ENCODE results near the gene GTF3A.
A peak's percentile ranks its signal among the peaks of the same experiment; 100 is the strongest.
"Not testable (repeated sequence)": the region's sequence is repeated elsewhere in the genome, so short reads cannot be mapped to it uniquely, and the experiment has no call there.

GTF3A gene

DNA sequence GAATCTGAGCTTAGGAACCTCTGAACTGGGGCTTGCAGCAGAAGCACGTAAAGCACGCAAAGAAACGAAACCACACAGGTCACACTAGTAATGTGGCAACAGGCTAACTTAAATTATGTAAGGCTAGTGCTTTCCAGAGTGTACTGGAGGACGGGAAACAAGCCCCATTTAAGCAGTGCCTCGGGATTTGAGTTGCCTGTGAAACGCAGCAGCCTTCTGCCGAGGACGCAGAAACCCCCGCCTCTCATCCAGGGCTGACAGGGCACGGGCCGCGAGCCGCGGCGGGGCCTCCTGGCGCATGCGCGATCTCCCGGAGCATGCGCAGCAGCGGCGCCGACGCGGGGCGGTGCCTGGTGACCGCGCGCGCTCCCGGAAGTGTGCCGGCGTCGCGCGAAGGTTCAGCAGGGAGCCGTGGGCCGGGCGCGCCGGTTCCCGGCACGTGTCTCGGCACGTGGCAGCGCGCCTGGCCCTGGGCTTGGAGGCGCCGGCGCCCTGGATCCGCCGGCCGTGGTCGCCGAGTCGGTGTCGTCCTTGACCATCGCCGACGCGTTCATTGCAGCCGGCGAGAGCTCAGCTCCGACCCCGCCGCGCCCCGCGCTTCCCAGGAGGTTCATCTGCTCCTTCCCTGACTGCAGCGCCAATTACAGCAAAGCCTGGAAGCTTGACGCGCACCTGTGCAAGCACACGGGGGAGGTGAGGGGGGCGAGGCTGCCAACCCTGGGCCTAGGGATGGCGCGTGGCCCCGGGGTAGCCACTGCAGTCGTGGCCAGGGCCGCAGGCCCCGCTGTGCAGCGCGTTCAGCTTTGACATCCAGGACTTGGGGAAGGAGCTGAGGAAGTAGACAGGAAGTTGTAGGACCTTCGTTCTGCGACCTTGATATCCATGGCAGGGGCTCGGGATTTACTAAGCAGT lies at the start of gene GTF3A:
GTF3A (plus strand) TSS at position 374 of the 912 bp plus-strand sequence.
- peak; percentile 98 for DNase-seq (ENCODE audit: low spot score)

DNA sequence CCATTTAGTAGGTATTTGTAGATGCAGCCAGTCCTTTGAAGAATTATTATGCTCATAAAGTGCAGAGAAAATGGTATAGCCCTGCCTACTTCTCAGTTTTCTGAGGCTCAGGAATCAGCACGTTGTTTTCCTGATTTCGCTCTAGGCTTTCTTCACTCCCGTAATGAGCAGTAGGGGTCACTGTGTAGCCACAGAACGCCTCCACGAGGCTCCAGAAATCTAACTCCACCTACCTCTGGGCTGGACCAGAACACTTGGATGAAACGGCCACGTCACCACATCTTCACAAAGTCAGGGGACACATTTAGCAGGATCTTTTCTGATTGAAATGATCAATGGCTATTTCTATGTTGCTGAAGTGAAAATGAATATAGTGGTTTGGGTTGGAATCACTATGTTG lies 49.8 kb upstream of the GTF3A start:
- DNase-seq (ENCODE audit: low spot score): peak; percentile 90

DNA sequence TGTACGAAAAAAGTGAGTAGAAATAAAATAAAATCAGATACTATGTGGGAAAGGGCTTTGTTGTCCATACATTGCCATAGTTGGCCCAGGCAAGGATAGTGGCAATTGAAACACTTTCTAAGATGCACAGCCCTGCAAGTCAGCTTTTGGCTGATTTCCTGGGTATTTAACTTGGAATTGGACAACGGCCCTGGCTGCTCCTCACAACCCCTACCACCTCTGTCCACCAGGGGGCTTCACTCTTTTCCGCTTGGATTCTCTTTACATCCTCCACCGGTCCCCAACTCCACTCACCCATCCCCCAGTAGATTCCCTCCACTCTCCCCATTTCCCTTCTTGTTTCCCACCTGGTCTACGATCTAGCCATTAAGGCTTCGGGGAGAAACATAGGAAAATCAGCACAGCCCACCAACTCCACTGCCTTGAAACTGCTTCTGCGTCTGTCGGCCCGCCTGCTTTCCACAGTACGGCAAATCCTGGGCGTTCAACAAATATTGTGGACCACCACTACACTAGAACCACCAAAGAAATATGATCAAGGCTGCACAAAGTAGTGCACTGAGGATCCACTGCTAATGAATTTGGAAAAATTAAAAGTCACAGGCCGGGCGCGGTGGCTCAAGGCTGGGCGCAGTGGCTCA lies 48.6 kb upstream of the GTF3A start:
- DNase-seq (ENCODE audit: low spot score): peak; percentile 84

GRCh38 chr13:27379126-27379525 lies 45.3 kb upstream of the GTF3A start:
- no peak for DNase-seq (ENCODE audit: low spot score)

DNA sequence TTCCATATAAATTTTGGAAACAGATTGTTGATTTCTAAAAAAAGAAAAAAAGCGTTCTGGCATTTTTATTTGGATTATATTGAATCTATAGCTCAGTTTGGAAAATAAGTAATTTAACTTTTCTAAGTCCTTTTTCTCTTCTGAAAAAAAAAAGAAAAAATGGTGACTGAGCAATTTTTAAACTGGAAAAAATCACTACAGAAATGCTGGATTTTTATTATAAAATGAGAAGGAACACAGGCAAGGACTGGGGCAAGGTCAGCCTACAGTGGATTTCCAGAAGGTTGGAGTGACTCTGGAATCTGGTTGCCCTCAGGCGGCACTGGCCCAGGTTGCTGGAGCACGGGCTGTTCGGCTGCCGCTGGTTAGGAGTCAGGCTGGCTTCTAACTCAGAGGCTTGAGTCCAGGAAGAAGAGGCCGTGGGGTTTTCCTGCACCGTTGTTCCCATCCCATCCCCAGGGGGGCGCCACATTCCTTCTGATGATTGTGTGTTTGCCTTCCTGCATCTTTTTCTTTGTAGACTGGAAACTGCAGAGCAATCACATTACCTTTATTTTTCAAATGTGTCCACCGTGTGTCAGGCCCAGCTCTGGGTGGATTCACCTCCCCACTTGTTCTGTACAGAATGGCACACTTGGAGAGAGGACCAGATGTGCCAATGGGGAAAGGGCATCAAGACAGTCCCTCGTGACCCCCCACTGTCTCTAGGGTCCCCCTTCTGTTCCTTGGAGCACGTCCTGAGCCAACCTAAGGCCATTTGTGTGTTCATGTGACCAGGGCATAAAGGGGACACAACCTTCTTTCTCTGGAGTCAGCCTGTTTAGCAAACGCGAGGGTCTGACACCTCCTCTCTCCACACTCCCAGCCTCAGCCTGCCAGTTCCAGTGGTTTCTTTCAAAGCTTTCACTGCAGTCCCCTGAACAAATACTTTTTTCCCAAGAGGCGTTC lies 44.5 kb upstream of the GTF3A start:
- DNase-seq (ENCODE audit: low spot score): peak; percentile 84

- no peak for DNase-seq (ENCODE audit: low spot score)
These were observed 42.8 kb upstream of the GTF3A start for GRCh38 chr13:27381601-27382000.

GRCh38 chr13:27383104-27383921 lies 41.1 kb upstream of the GTF3A start:
- DNase-seq (ENCODE audit: low spot score): no peak

DNA sequence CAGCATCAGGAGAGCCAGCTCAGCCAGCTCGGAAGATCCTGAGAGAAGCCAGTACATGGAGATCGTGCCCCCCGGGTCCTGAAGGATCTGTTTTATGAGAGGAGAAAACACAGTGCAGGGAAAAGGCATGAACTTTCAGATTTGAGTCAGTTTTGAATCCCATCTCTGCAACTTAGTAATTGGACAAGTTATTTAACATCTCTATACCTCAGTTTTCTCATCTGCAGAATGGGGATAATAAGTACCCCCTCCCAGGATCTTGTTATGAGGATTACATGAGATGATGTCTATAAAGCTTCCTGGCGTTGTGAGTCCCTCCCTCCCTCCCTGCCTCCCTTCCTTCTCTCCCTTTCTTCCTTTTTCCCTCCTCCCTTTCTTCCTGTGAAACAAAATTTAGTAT lies 40.1 kb upstream of the GTF3A start:
- no peak for DNase-seq (ENCODE audit: low spot score)

- DNase-seq (ENCODE audit: low spot score): no peak
These were observed 36.2 kb upstream of the GTF3A start for GRCh38 chr13:27388241-27388640.

DNA sequence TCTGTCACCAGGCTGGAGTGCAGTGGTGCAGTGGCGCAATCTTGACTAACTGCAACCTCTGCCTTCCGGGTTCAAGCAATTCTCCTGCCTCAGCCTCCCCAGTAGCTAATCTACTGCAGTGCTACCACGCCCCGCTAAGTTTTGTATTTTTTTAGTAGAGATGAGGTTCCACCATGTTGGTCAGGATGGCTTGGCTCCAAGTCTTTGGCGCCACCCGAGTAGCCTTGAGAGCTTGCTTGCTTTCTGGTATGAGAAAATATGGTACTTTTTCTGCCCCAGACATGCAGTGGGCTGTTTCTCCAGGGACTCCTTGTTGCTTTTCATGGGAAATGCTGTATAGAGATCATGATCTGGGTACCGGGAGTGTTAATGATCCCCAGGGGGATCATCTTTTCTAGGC lies 34.5 kb upstream of the GTF3A start:
- no peak for DNase-seq (ENCODE audit: low spot score)

GRCh38 chr13:27391471-27391870 lies 32.9 kb upstream of the GTF3A start:
- DNase-seq (ENCODE audit: low spot score): no peak

DNA sequence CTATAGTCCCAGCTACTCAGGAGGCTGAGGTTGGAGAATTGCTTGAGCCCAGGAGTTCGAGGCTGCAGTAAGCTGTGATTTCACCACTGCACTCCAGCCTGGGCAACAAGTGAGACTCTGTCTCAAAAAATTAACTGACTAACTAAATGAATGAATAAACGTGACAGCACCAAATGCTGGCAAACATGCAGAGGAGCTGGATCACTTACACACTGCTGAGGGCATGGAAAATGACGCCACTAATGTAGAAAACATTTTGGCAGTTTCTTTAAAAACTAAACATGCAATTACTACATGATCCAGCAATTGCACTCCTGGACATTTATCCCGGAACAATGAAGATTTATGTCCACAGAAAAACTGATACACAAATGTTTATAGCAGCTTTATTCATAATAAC lies 31.3 kb upstream of the GTF3A start:
- no peak for DNase-seq (ENCODE audit: low spot score)

GRCh38 chr13:27395007-27395510 lies 29.4 kb upstream of the GTF3A start:
- DNase-seq (ENCODE audit: low spot score): no peak

DNA sequence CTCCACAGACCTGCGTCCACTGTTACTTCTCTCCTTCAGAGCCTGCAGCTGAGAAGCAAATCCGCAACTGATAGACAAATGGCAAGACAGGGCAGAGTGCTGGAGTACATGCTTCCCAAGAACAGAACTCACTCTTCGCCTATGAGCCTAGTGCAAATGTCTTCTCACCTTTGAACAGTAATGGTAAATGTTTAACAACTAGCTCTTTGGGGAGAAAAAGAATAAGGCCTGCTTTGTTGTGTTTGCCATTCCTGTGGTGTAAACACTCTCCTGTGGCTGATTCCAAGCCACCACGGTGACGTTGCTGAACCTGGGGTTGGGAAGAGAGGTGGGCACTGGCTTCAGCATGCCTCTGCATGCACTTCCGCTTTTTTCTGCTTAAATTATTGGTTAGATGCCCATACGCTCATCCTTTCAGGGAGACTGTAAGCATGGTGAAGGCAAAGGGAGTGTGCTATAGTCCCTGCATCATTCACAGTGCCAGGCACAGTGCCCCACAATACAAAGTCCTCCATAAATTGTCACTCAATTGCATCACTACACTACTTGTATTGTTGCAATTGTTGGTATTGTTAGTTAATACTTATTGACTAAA lies 28.1 kb upstream of the GTF3A start:
- DNase-seq (ENCODE audit: low spot score): no peak

DNA sequence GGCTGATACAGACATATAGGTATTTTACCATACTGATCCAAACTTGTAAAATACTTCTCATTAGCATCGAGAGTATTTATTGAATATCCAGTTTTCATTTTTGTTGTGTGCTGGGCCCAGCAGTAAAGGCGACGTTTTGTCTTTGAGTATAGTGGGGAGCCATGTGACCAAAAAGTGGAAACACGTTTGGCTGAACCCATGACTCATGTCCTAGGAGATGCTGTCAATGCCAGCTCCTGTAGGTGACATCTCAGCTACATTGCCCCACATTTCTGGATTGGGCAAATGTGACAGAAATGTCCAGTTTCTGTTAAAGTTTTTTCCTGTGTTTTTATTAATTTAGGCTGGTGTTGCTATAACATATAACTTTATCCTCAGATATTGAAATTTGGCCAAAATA lies 26.1 kb upstream of the GTF3A start:
- DNase-seq (ENCODE audit: low spot score): no peak

DNA sequence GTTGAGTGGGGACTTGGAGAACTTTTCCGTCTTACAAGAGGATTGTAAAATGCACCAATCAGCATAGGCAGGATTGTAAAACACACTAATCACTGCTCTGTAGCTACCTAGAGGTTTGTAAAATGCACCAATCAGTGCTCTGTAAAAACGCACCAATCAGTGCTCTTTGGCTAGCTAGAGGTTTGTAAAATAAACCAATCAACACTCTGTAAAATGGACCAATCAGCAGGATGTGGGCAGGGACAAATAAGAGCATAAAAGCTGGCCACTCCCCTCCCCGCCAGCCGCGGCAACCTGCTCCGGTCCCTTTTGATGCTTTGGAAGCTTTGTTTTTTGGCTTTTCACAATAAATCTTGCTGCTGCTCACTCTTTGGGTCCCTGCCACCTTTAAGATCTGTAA lies 24.0 kb upstream of the GTF3A start:
- DNase-seq (ENCODE audit: low spot score): not testable (repeated sequence)

DNA sequence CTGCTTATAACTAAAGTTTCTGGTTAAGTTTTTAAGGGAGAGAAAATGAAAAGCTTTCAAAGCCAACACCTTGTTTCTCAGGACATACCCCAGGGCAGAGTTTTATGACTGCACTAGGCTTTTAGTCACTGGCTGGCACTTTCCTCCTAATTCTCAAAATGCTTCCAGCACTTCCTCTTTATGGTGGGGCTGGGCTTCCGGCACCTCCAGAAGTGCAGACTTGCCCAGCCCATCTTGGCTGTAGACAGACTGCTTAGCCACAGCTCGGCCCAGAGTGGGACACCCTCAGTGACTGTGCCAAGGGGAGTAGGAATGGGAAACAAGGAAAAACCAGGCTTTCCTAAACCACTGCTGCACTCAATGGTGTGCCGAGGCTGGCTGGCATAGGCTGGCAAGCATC lies 23.2 kb upstream of the GTF3A start:
- DNase-seq (ENCODE audit: low spot score): no peak

DNA sequence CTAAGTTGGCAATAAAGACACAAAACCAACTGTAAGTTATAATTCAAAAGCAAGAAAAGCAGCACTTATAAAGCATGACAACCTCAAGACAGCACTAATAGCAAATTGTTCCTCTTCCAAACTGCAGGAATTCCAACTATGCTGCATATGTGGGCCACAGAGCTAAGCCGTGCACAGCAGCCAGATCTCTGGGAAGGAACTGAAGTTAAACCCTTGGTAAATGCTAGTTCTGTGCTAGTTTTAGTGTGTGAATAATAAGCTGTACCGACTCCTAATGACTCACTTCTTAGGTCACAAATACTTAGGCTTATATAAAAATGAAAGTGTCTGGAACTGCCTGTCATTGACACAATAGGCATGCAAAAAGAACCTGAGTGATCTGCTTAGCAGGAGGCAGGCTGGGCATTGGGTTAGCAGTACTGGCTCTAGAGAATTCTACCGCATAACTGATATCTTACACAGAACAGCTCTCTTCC lies 21.2 kb upstream of the GTF3A start:
- peak; percentile 83 for DNase-seq (ENCODE audit: low spot score)

DNA sequence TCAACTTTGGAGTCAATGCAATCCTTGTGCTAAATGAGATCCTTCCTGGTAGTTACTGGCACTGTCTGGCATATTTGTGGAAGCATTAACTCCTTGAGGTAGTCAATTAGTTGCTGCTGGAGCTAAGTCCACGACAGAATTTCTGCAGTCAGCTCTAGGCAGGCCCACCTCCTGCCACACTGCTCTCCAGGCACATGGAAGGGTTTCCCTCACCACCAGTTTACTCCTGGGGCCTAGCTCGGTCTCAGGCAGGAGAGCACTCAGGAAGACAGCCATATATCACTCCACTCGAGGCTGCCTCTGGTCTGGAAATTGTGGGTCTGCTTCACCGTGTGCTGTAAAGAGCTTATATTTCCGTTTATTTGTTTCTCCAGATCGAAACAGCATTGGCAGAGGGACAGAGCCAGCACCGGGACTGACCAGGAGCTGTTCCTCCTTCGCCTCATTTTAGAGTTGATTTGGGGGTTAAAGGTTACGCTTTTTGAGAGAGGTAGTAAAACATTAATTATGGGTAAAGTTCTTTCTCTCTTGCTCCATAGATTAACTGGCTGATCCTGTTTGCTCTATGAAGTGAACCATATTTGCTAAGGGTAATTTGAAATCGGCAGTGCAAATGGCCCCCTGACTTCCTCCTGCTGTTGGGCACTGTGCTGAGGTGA lies 20.6 kb upstream of the GTF3A start:
- DNase-seq (ENCODE audit: low spot score): no peak

- DNase-seq (ENCODE audit: low spot score): no peak
These were observed 19.7 kb upstream of the GTF3A start for GRCh38 chr13:27404680-27405079.

Measured in GM03348 (cell line).